Kasumi-1 (cell line): Measurements from ENCODE around the gene CFH.
"Not testable (repeated sequence)": the region's sequence is repeated elsewhere in the genome, so short reads cannot be mapped to it uniquely, and the experiment has no call there.

Source experiments
- DNase-seq, 2 experiments: peaks; one replicate each; lab custom pipeline; 2025; lab: John Stamatoyannopoulos, UW

CFH gene

GRCh38 chr1:196667131-196667530 lies 15.3 kb downstream of the CFH start:
- DNase-seq, result no peak

DNA sequence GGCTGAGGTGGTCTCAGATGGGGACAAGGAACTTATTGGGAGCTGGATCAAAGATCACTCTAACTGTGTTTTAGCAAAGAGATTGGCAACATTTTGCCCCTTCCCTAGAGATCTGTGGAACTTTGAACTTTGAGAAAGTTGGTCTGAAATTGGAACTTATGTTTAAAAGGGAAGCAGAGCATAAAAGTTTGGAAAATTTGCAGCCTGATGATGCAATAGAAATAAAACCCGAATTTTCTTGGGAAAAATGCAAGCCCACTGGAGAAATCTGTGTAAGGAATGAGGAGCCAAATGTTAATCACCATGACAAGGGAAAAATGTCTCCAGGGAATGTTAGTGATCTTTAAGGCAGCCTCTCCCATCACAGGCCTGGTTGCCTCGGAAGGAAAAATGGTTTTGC lies 17.2 kb downstream of the CFH start:
- DNase-seq, result no peak

GRCh38 chr1:196669693-196670092 lies 17.9 kb downstream of the CFH start:
- no peak for DNase-seq

- no peak for DNase-seq
Observed at GRCh38 chr1:196674908-196675307, 23.1 kb downstream of the CFH start.

DNA sequence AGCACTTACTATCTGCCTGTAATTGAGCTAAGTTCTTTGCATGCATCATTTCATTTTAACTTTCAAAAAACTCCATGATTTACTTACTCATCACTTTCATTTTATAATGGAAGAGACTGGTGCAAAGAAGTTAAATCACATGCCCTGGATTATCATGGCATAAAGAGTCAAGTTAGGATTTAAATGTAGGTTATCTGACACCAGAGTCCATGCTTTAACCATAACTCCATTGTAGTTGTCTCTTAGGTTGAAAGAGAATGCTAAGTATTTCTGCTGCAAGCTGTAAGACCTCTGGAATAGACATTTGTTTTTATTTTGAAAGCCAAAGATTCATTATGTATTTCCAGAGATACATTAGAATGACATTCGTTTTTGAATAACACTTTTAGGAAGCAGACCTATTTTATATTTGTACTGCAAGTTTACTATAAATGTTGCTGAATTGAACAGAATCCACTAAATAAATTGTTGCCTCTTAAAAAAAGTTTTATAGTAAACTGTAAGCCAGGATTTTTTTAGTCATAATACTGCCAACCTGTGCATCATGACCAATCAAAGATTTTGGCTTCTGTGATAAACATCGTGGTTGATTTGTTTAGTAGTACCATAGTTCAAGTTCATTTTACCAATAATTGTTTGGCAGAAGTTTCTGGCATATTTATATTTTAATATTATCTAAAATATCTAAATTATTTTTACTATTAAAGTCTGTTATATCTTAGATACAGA lies 26.1 kb downstream of the CFH start:
- DNase-seq, result no peak

DNA sequence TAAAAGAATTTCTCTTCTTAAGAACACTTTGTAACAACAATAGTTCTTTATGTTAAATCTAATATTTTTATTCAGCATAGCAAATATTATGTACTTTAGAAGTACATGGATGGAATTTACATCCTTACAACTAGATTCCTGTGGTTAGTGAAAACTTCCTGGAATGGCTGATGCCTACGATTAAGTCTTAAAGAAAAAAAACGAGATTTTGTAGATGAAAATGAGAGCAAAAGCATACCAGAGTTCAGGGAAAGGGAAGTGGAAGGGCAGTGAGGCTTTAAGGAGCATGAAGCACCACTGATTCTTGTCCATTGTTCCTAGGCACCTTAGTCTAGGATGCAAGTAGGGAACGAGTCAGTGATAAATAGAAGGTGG lies 26.7 kb downstream of the CFH start:
- DNase-seq, result no peak

DNA sequence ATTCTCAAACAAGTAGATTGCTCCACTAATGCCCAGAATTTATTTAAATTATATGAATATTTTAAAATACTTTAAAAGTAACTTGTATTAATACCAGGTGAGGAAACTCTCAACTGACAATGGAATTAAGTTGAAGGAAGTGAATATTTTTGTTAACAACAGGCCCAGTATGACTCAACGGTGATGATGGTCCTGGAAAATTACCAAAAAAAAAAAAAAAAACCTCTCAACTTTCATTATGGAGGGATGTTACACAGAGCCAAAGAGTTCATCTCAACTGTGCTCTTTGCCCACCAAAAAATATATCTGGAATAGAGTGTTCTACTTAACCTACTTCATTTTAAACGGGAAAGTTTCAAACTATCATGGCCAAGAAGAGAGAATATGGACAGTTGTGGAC lies 28.3 kb downstream of the CFH start:
- no peak for DNase-seq

- no peak for DNase-seq
Observed at GRCh38 chr1:196684476-196684875, 32.6 kb downstream of the CFH start.

- no peak for DNase-seq
Observed at GRCh38 chr1:196685506-196685905, 33.7 kb downstream of the CFH start.

DNA sequence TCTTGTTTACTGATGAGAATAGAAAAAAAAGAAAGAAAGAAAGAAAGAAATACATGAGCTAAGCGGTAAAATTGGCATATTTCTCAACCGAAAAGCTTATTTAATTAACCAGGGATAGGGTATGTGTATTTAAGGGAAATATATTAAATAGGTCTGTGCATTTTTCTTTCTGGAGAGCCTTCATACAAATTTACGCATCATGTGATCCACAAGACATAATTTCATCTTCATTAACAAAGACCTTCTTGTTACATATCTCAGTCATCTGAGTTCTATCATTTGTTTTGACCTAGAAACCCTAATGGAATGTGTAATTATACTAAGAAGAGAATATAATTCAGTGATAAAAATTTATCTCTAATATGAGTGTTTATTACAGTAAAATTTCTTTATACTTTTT lies 37.2 kb downstream of the CFH start:
- no peak for DNase-seq

GRCh38 chr1:196690582-196690981 lies 38.7 kb downstream of the CFH start:
- DNase-seq, result no peak

- no peak for DNase-seq
Observed at GRCh38 chr1:196698993-196699392, 47.1 kb downstream of the CFH start.

GRCh38 chr1:196701144-196701543 lies 49.3 kb downstream of the CFH start:
- DNase-seq, result no peak

GRCh38 chr1:196709892-196710291 lies 58.0 kb downstream of the CFH start:
- DNase-seq, result not testable (repeated sequence)

DNA sequence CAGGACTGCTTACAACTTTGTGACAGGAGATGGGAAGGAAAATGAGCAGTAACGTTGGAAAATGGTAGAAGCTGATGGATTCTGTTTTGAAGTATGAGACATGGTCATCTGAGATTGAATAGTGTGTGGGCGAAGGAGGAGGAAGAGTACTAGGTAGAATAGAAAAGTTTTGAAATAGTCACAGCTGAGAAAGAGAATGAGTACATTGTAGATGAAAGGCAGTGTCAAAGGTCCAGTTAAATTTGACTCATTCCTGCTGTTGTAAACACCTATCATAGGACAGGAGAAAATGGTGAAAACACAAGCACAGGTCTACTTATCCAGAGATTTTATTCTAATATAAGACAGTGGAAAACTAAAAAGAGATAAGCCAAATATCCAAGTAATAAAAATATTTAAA lies 66.0 kb downstream of the CFH start:
- DNase-seq, result no peak

GRCh38 chr1:196723325-196724185 lies 71.7 kb downstream of the CFH start:
- peak; percentile 52 to 75 for DNase-seq

- no peak for DNase-seq
Observed at GRCh38 chr1:196732526-196732925, 80.7 kb downstream of the CFH start.

DNA sequence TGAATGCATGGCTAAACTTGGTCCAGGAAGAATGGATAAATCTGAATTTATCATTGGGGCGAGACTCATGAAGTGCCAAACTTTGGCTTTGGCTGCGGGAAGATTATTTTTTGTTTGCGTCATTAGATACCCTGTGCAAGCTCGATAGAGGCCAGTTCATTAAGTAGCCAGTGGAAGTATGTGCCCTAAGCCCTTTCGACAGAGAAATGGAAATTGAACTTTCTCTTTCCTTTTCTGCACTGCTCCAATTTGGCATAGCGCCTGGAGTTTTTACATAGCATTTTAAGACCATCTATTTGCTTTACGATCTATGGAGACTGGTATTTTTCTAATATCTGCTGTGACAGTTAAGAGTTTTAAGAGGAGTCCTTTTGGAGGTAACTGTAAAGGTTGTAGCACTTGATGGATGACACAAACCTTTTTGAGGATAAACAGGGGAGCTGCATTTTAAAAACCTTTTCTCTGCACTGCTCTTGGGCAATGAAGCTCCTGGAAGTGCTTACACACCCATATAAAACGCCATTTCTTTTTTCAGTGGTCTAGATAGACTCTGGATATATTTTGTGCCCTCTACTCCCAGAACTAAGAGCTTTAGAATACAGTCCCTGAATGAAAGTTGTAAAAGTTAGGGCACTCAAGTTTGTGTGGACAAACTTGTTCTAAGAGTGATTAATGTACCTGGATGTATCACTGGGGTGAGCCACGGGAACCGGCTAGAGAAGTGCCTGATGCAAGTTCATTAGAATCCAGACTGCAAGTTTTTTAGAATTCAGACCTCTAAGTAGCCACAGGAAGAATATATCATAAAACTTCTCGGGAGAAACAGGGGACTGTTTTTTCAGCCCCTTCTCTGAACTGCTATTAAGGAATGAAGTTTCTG lies 81.5 kb downstream of the CFH start:
- DNase-seq, result no peak

GRCh38 chr1:196734006-196734405 lies 82.2 kb downstream of the CFH start:
- no peak for DNase-seq

DNA sequence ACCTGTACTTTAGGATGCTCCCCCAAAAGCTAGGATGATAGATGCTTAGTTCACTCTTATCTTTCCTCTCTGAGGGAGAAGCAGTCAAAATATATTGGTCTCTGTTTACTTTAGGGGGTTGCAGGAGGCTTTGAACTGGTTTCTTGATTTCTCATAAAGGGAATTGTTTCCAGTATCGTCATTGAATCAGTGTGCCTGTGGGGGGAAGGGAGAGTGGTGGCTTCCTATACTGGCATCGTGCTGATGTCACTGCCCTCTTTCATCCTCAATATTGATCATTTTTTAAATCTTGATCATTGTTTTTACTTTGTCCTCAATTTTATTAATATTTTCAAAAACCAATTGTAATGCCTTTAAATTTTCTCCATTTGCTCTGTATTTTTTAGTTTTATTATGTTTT lies 82.6 kb downstream of the CFH start:
- no peak for DNase-seq

DNA sequence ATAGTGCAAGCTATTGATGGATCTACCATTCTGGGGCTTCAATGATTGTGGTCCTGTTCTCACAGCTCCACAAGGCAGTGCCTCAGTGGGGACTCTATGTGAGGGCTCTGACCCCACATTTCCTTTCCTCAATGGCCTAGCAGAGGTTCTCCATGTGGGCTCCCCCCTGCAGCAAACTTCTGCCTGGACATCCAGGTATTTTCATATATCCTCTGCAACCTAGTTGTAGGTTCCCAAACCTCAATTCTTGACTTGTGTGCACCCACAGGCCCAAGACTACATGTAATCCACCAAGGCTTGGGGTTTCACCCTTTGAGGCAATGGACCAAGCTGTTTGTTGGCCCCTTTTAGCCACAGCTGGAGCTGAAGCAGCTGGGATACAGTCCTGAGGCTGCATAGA lies 86.9 kb downstream of the CFH start:
- no peak for DNase-seq

DNA sequence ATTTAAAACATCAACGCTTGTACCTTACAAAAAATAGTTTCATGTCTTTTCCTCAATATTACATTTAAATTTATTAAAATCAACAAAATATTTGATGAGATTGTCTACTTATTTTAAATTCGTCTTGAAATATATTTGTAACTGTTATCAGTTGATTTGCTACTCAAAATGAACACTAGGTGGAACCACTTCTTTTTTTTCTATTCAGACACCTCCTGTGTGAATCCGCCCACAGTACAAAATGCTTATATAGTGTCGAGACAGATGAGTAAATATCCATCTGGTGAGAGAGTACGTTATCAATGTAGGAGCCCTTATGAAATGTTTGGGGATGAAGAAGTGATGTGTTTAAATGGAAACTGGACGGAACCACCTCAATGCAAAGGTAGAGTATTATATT lies 91.4 kb downstream of the CFH start:
- peak; percentile 30 to 59 for DNase-seq
